ENCODE measurements around the gene PNLIPRP3. TPM values are rescaled to one million over a fixed set of nuclear protein-coding genes. Genes with fewer than 3 reads are reported as not detected.
A peak's percentile ranks its signal among the peaks of the same experiment; 100 is the strongest.

Gene PNLIPRP3
- total RNA-seq, 1 donor from 2014 or later: not detected

DNA sequence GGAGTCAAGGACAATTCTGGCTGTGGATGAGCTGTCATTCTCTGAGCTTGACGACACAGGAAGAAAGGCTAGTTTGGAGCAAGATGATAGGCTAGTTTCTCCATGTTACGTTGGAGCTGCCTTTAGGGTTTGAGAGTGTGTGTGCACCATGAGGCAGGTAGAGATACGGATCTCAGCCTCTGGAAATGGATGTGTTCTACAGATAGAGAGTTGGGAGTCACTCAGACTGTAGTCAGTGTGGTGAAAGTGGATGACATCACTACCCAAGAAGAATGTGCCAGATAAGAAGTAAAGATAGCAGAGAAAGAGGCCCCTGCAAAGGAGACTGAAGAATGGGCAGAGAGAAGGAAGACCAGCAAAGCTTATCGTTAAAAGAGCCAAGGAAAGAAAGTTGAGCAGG lies 42.4 kb downstream of the PNLIPRP3 start:
- Histone ChIP-seq H3K4me3 (ENCODE audit: insufficient read depth, low read depth, low read length) (no peak overlapping the region), H2AFZ (ENCODE audit: low read depth, low read length) (no peak overlapping the region), H3K4me2 (ENCODE audit: low read length) (no peak overlapping the region), H4K20me1 (ENCODE audit: insufficient read depth, low read length) (no peaks in the 10 kb centered on the region), H3K36me3 (ENCODE audit: insufficient read depth, low read length) (no peaks in the 10 kb centered on the region), H3K4me1 (ENCODE audit: insufficient read depth, low read length) (no peaks in the 10 kb centered on the region), H3K9ac (ENCODE audit: low read length) (no peak overlapping the region), H3K9me3 (ENCODE audit: insufficient read depth, low read depth, low read length) (no peaks in the 10 kb centered on the region), H3K27me3 (ENCODE audit: insufficient read depth, low read length) (no peaks in the 10 kb centered on the region), H3K27ac (ENCODE audit: low read depth, low read length) (no peak overlapping the region), H3K79me2 (ENCODE audit: insufficient read depth, low read length) (no peaks in the 10 kb centered on the region)
- H3K36me3 Mint-ChIP-seq (ENCODE audit: low read depth, unreplicated experiment): no peaks in the 10 kb centered on the region
- DNase-seq (ENCODE audit: low read depth) (no peak), FAIRE-seq (no peak)
- peaks cover 2% of the 10 kb centered on the region for H3K9me3 Mint-ChIP-seq (ENCODE audit: unreplicated experiment)
- H3K27me3 Mint-ChIP-seq (ENCODE audit: low read depth, unreplicated experiment): no peaks in the 10 kb centered on the region
- H3K4me3 Mint-ChIP-seq (ENCODE audit: unreplicated experiment): no peak overlapping the region
- peaks cover 27% of the 10 kb centered on the region for H3K4me1 Mint-ChIP-seq (ENCODE audit: low read depth, unreplicated experiment)
- peak overlapping the region; percentile 83 for H3K27ac Mint-ChIP-seq (ENCODE audit: unreplicated experiment)
- no peak for TF ChIP-seq EZH2 (IDR thresholded peaks at IDR 0.05; ENCODE audit: insufficient read depth, low read length)

- Histone ChIP-seq H3K9ac (ENCODE audit: low read length) (no peak overlapping the region), H3K4me1 (ENCODE audit: insufficient read depth, low read length) (no peaks in the 10 kb centered on the region), H3K4me3 (ENCODE audit: insufficient read depth, low read depth, low read length) (no peak overlapping the region), H3K27ac (ENCODE audit: low read depth, low read length) (no peak overlapping the region), H2AFZ (ENCODE audit: low read depth, low read length) (no peak overlapping the region), H3K79me2 (ENCODE audit: insufficient read depth, low read length) (no peaks in the 10 kb centered on the region), H3K36me3 (ENCODE audit: insufficient read depth, low read length) (no peaks in the 10 kb centered on the region), H3K27me3 (ENCODE audit: insufficient read depth, low read length) (no peaks in the 10 kb centered on the region), H3K4me2 (ENCODE audit: low read length) (no peak overlapping the region), H4K20me1 (ENCODE audit: insufficient read depth, low read length) (no peaks in the 10 kb centered on the region), H3K9me3 (ENCODE audit: insufficient read depth, low read depth, low read length) (no peaks in the 10 kb centered on the region)
- no peak for TF ChIP-seq CTCF (IDR thresholded peaks at IDR 0.05; ENCODE audit: insufficient read depth, low read depth, low read length)
- TF ChIP-seq EZH2 (IDR thresholded peaks at IDR 0.05; ENCODE audit: insufficient read depth, low read length): no peak
- DNase-seq (ENCODE audit: low read depth) (no peak), FAIRE-seq (peak; percentile 26)
- no peak overlapping the region for H3K4me3 Mint-ChIP-seq (ENCODE audit: unreplicated experiment)
- H3K27me3 Mint-ChIP-seq (ENCODE audit: low read depth, unreplicated experiment): no peaks in the 10 kb centered on the region
- H3K36me3 Mint-ChIP-seq (ENCODE audit: low read depth, unreplicated experiment): no peaks in the 10 kb centered on the region
- peaks cover 27% of the 10 kb centered on the region for H3K4me1 Mint-ChIP-seq (ENCODE audit: low read depth, unreplicated experiment)
- H3K9me3 Mint-ChIP-seq (ENCODE audit: unreplicated experiment): peaks cover 2% of the 10 kb centered on the region
- H3K27ac Mint-ChIP-seq (ENCODE audit: unreplicated experiment): peak overlapping the region; percentile 85
Observed at GRCh38 chr10:116470768-116471415, 43.2 kb downstream of the PNLIPRP3 start.

- peaks cover 27% of the 10 kb centered on the region for H3K4me1 Mint-ChIP-seq (ENCODE audit: low read depth, unreplicated experiment)
- Histone ChIP-seq H3K9me3 (ENCODE audit: insufficient read depth, low read depth, low read length) (no peaks in the 10 kb centered on the region), H3K36me3 (ENCODE audit: insufficient read depth, low read length) (no peaks in the 10 kb centered on the region), H3K27me3 (ENCODE audit: insufficient read depth, low read length) (no peaks in the 10 kb centered on the region), H3K27ac (ENCODE audit: low read depth, low read length) (no peak overlapping the region), H3K4me1 (ENCODE audit: insufficient read depth, low read length) (no peaks in the 10 kb centered on the region), H4K20me1 (ENCODE audit: insufficient read depth, low read length) (no peaks in the 10 kb centered on the region), H3K4me2 (ENCODE audit: low read length) (no peak overlapping the region), H3K4me3 (ENCODE audit: insufficient read depth, low read depth, low read length) (no peak overlapping the region), H3K79me2 (ENCODE audit: insufficient read depth, low read length) (no peaks in the 10 kb centered on the region), H2AFZ (ENCODE audit: low read depth, low read length) (no peak overlapping the region), H3K9ac (ENCODE audit: low read length) (no peak overlapping the region)
- DNase-seq (ENCODE audit: low read depth) (no peak), FAIRE-seq (no peak)
- H3K9me3 Mint-ChIP-seq (ENCODE audit: unreplicated experiment): peaks cover 2% of the 10 kb centered on the region
- TF ChIP-seq EZH2 (IDR thresholded peaks at IDR 0.05; ENCODE audit: insufficient read depth, low read length): no peak
- no peak for TF ChIP-seq CTCF (IDR thresholded peaks at IDR 0.05; ENCODE audit: insufficient read depth, low read depth, low read length)
- no peaks in the 10 kb centered on the region for H3K36me3 Mint-ChIP-seq (ENCODE audit: low read depth, unreplicated experiment)
- no peak overlapping the region for H3K27ac Mint-ChIP-seq (ENCODE audit: unreplicated experiment)
- no peaks in the 10 kb centered on the region for H3K27me3 Mint-ChIP-seq (ENCODE audit: low read depth, unreplicated experiment)
- no peak overlapping the region for H3K4me3 Mint-ChIP-seq (ENCODE audit: unreplicated experiment)
Observed at GRCh38 chr10:116472891-116473290, 45.2 kb downstream of the PNLIPRP3 start.

Measured in astrocyte (in vitro differentiated cells and primary cell).